OCI-LY1 (cell line): ENCODE results near the gene VAV3.
A peak's percentile ranks its signal among the peaks of the same experiment; 100 is the strongest.

Source experiments
- H2AFZ ChIP-seq: fragments of 200-600 bp; sonication (generic), shearing (Covaris generic); 2 replicates; pipeline ENCODE4 v1.6.0; 2014; ENCODE audit warnings: antibody characterized with exemption, mild to moderate bottlenecking, low read length
- H3F3A ChIP-seq: fragments of 200-600 bp; sonication (generic), shearing (Covaris generic); 2 replicates; pipeline ENCODE4 v1.6.0; 2014; ENCODE audit warnings: mild to moderate bottlenecking, antibody characterized with exemption, low read length, moderate library complexity; ENCODE audit not compliant: insufficient read depth
- H3K27ac ChIP-seq: fragments of 200-600 bp; sonication (generic); 2 replicates; pipeline ENCODE4 v1.5.1; 2014; ENCODE audit warnings: low read length, mixed run types, mild to moderate bottlenecking, low read depth; ENCODE audit not compliant: poor library complexity, severe bottlenecking
- H3K27me3 ChIP-seq: fragments of 200-600 bp; sonication (generic); 2 replicates; pipeline ENCODE4 v1.6.0; 2014; ENCODE audit warnings: antibody characterized with exemption, mild to moderate bottlenecking, low read length, moderate library complexity; ENCODE audit not compliant: insufficient read depth
- H3K36me3 ChIP-seq: fragments of 200-600 bp; sonication (generic); 2 replicates; pipeline ENCODE4 v1.6.1; 2014; ENCODE audit warnings: mild to moderate bottlenecking, antibody characterized with exemption, low read length, moderate library complexity, mixed read lengths; ENCODE audit not compliant: insufficient read depth
- H3K4me1 ChIP-seq: fragments of 200-600 bp; sonication (generic); 2 replicates; pipeline ENCODE4 v1.5.1; 2014; ENCODE audit warnings: mild to moderate bottlenecking, low read length, moderate library complexity; ENCODE audit not compliant: insufficient read depth, severe bottlenecking
- H3K4me2 ChIP-seq: fragments of 200-600 bp; sonication (generic), shearing (Covaris generic); 2 replicates; pipeline ENCODE4 v1.6.1; 2014; ENCODE audit warnings: low read length
- H3K4me3 ChIP-seq: fragments of 200-600 bp; sonication (generic); 2 replicates; pipeline ENCODE4 v1.5.1; 2014; ENCODE audit warnings: low read length, low read depth, mild to moderate bottlenecking, mixed read lengths; ENCODE audit not compliant: poor library complexity, severe bottlenecking
- H3K79me2 ChIP-seq: fragments of 200-600 bp; shearing (Covaris generic); 2 replicates; pipeline ENCODE4 v1.6.1; 2016; ENCODE audit warnings: mixed run types, low read length, mixed read lengths; ENCODE audit not compliant: insufficient read depth
- H3K9ac ChIP-seq: fragments of 200-600 bp; sonication (generic), shearing (Covaris generic); 2 replicates; pipeline ENCODE4 v1.6.1; 2014; ENCODE audit warnings: mild to moderate bottlenecking, low read length, mixed read lengths
- H3K9me2 ChIP-seq: fragments of 200-600 bp; sonication (generic), shearing (Covaris generic); 2 replicates; pipeline ENCODE4 v1.6.1; 2014; ENCODE audit warnings: low read depth, mild to moderate bottlenecking, low read length, mixed read lengths
- H3K9me3 ChIP-seq: fragments of 200-600 bp; shearing (Covaris generic); 2 replicates; pipeline ENCODE4 v1.6.1; 2014; ENCODE audit warnings: low read length, mixed read lengths
- H4K20me1 ChIP-seq: fragments of 200-600 bp; sonication (generic), shearing (Covaris generic); 2 replicates; pipeline ENCODE4 v1.6.0; 2016; ENCODE audit warnings: mild to moderate bottlenecking, low read length; ENCODE audit not compliant: insufficient read depth
- CTCF ChIP-seq: fragments of 200-600 bp; sonication (generic), shearing (Covaris generic); IDR thresholded peaks from 2 replicates; pipeline ENCODE4 v1.5.1; 2017; ENCODE audit warnings: mild to moderate bottlenecking, antibody characterized with exemption, low read length, moderate library complexity, mixed read lengths
- EZH2 ChIP-seq: fragments of 200-600 bp; sonication (generic), shearing (Covaris generic); IDR thresholded peaks from 2 replicates; pipeline ENCODE4 v1.8.0; 2017; ENCODE audit warnings: borderline replicate concordance, mixed run types, mild to moderate bottlenecking, antibody characterized with exemption, low read length, moderate library complexity, mixed read lengths

Gene VAV3

DNA sequence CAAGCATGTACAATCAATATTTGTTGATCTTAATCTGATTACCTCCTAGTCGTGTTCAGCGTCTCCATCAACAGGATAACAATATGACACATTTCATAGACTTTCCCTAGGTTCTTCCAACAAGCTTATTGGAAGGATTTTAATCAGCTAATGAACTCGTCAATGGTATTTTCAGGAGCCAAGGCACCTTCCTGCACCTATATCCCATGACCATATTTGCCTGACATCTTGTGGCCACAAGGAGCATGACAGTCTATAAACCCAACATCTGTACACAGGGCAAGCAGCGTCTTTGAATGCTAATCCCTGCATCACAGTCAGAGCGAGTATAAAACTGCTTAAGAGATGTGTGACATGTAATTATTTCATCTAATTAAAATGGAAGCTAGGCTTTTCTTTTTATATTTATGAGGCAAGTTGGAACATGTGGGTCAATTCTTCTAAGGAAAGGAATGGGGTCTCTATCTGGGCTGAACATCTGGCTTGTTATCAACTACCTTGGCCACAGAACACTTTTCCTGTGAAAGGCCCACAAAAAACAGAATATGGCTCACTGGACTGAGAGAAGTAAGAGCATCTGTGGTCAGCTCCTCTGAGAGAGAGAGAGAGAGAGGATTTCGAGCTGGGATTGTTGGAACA lies 435.4 kb downstream of the VAV3 start:
- no peaks in the 10 kb centered on the region for H3K9me3 ChIP-seq
- H3K4me1 ChIP-seq: no peaks in the 10 kb centered on the region
- H3K79me2 ChIP-seq: no peaks in the 10 kb centered on the region
- peak; percentile 87 for TF ChIP-seq CTCF
- TF ChIP-seq EZH2: no peak
- H3K27me3 ChIP-seq: no peaks in the 10 kb centered on the region
- no peak overlapping the region for H3K9ac ChIP-seq
- no peaks in the 10 kb centered on the region for H3F3A ChIP-seq
- no peak overlapping the region for H3K27ac ChIP-seq
- no peak overlapping the region for H2AFZ ChIP-seq
- H3K9me2 ChIP-seq: no peaks in the 10 kb centered on the region
- H4K20me1 ChIP-seq: no peaks in the 10 kb centered on the region
- no peaks in the 10 kb centered on the region for H3K36me3 ChIP-seq
- H3K4me2 ChIP-seq: no peak overlapping the region
- no peak overlapping the region for H3K4me3 ChIP-seq

GRCh38 chr1:107526524-107527198 lies 438.3 kb downstream of the VAV3 start:
- Histone ChIP-seq H3K36me3 (no peaks in the 10 kb centered on the region), H4K20me1 (no peaks in the 10 kb centered on the region), H3K79me2 (no peaks in the 10 kb centered on the region), H3F3A (no peaks in the 10 kb centered on the region), H3K4me2 (no peak overlapping the region), H3K9ac (no peak overlapping the region), H3K27me3 (no peaks in the 10 kb centered on the region), H3K9me3 (no peaks in the 10 kb centered on the region), H3K4me1 (no peaks in the 10 kb centered on the region), H3K27ac (no peak overlapping the region), H2AFZ (no peak overlapping the region), H3K9me2 (no peaks in the 10 kb centered on the region), H3K4me3 (no peak overlapping the region)
- no peak for TF ChIP-seq CTCF
- TF ChIP-seq EZH2: no peak

- Histone ChIP-seq H4K20me1 (no peaks in the 10 kb centered on the region), H3K4me1 (no peaks in the 10 kb centered on the region), H3K27ac (no peak overlapping the region), H3K9ac (no peak overlapping the region), H3K36me3 (no peaks in the 10 kb centered on the region), H3K79me2 (no peaks in the 10 kb centered on the region), H3K4me2 (no peak overlapping the region), H3K4me3 (no peak overlapping the region), H3K27me3 (no peaks in the 10 kb centered on the region), H3F3A (no peaks in the 10 kb centered on the region), H3K9me3 (no peaks in the 10 kb centered on the region), H3K9me2 (no peaks in the 10 kb centered on the region), H2AFZ (no peak overlapping the region)
- no peak for TF ChIP-seq CTCF
- no peak for TF ChIP-seq EZH2
Observed at GRCh38 chr1:107525961-107526360, 439.0 kb downstream of the VAV3 start.
